ENCODE results near the gene ANKRD29. TPM values are rescaled to one million over a fixed set of nuclear protein-coding genes. Genes with fewer than 3 reads are reported as not detected.
A peak's percentile ranks its signal among the peaks of the same experiment; 100 is the strongest.

Gene ANKRD29
- total RNA-seq, 1 donor from 2014 or later, result not detected

GRCh38 chr18:23694637-23695430, 32.1 kb upstream of the ANKRD29 start:
- intact Hi-C loops (cut with micrococcal nuclease), result no loop called here

GRCh38 chr18:23693846-23694245, 31.1 kb upstream of the ANKRD29 start:
- intact Hi-C loops (cut with micrococcal nuclease), result no loop called here
- DNase-seq, result no peak
- H3K27me3 Mint-ChIP-seq, result peaks cover 37% of the 10 kb centered on the region
- peaks cover 5% of the 10 kb centered on the region for H3K4me1 Mint-ChIP-seq
- no peaks in the 10 kb centered on the region for H3K9me3 Mint-ChIP-seq
- H3K4me3 Mint-ChIP-seq, result no peak overlapping the region
- no peak overlapping the region for H3K27ac Mint-ChIP-seq
- H3K36me3 Mint-ChIP-seq (ENCODE audit: low read depth), result no peaks in the 10 kb centered on the region

More at GRCh38 chr18:23694637-23695430, 32.1 kb upstream of the ANKRD29 start:
- no peak for DNase-seq
- no peaks in the 10 kb centered on the region for H3K9me3 Mint-ChIP-seq
- no peak overlapping the region for H3K4me3 Mint-ChIP-seq
- H3K27me3 Mint-ChIP-seq, result peaks cover 36% of the 10 kb centered on the region
- H3K4me1 Mint-ChIP-seq, result peaks cover 3% of the 10 kb centered on the region
- no peaks in the 10 kb centered on the region for H3K36me3 Mint-ChIP-seq (ENCODE audit: low read depth)
- H3K27ac Mint-ChIP-seq, result no peak overlapping the region

- intact Hi-C loops (cut with micrococcal nuclease), result no loop called here
- no peak for DNase-seq
- Mint-ChIP-seq H3K4me1 (peaks cover 7% of the 10 kb centered on the region), H3K27me3 (peaks cover 61% of the 10 kb centered on the region), H3K9me3 (no peaks in the 10 kb centered on the region), H3K36me3 (ENCODE audit: low read depth) (no peaks in the 10 kb centered on the region), H3K4me3 (peak overlapping the region; percentile 49), H3K27ac (no peak overlapping the region)
These were observed 27.9 kb upstream of the ANKRD29 start for GRCh38 chr18:23690505-23691068.

GRCh38 chr18:23689616-23690504, 27.1 kb upstream of the ANKRD29 start:
- DNase-seq, result peak; percentile 61
- Mint-ChIP-seq H3K9me3 (no peaks in the 10 kb centered on the region), H3K36me3 (ENCODE audit: low read depth) (no peaks in the 10 kb centered on the region), H3K27me3 (peaks cover 59% of the 10 kb centered on the region), H3K4me1 (peaks cover 7% of the 10 kb centered on the region), H3K4me3 (peak overlapping the region; percentile 49), H3K27ac (no peak overlapping the region)
- intact Hi-C loops (cut with micrococcal nuclease), result no loop called here

GRCh38 chr18:23689031-23689615, 26.4 kb upstream of the ANKRD29 start, which contains the start of gene LAMA3:
LAMA3 (plus strand) TSS chr18:23689453; CDS start chr18:23689684, 231 bp downstream.
- Mint-ChIP-seq H3K4me1 (peaks cover 7% of the 10 kb centered on the region), H3K27ac (no peak within 1 kb of the TSS), H3K36me3 (ENCODE audit: low read depth) (no peaks in the 10 kb centered on the region), H3K9me3 (no peaks in the 10 kb centered on the region), H3K27me3 (peaks cover 60% of the 10 kb centered on the region), H3K4me3 (peak within 1 kb of the TSS; percentile 65)
- peak; percentile 78 for DNase-seq
- intact Hi-C loops (cut with micrococcal nuclease), result no loop called here

GRCh38 chr18:23688528-23688927, 25.8 kb upstream of the ANKRD29 start:
- H3K4me1 Mint-ChIP-seq, result peaks cover 7% of the 10 kb centered on the region
- H3K4me3 Mint-ChIP-seq, result no peak overlapping the region
- no peaks in the 10 kb centered on the region for H3K36me3 Mint-ChIP-seq (ENCODE audit: low read depth)
- H3K9me3 Mint-ChIP-seq, result no peaks in the 10 kb centered on the region
- DNase-seq, result no peak
- intact Hi-C loops (cut with micrococcal nuclease), result no loop called here
- H3K27me3 Mint-ChIP-seq, result peaks cover 57% of the 10 kb centered on the region
- no peak overlapping the region for H3K27ac Mint-ChIP-seq

GRCh38 chr18:23684515-23685197, 21.9 kb upstream of the ANKRD29 start:
- no peak for DNase-seq
- intact Hi-C loops (cut with micrococcal nuclease), result no loop called here
- no peaks in the 10 kb centered on the region for H3K36me3 Mint-ChIP-seq (ENCODE audit: low read depth)
- H3K4me3 Mint-ChIP-seq, result no peak overlapping the region
- peaks cover 64% of the 10 kb centered on the region for H3K27me3 Mint-ChIP-seq
- H3K9me3 Mint-ChIP-seq, result no peaks in the 10 kb centered on the region
- no peak overlapping the region for H3K27ac Mint-ChIP-seq
- H3K4me1 Mint-ChIP-seq, result peaks cover 4% of the 10 kb centered on the region

- no peak for DNase-seq
- Mint-ChIP-seq H3K27me3 (peaks cover 67% of the 10 kb centered on the region), H3K4me1 (peaks cover under 1% of the 10 kb centered on the region), H3K9me3 (no peaks in the 10 kb centered on the region), H3K27ac (no peak overlapping the region), H3K4me3 (no peak overlapping the region), H3K36me3 (ENCODE audit: low read depth) (no peaks in the 10 kb centered on the region)
- intact Hi-C loops (cut with micrococcal nuclease), result no loop called here
These were observed 21.0 kb upstream of the ANKRD29 start for GRCh38 chr18:23683671-23684070.

GRCh38 chr18:23683155-23683554, 20.4 kb upstream of the ANKRD29 start:
- Mint-ChIP-seq H3K4me1 (no peaks in the 10 kb centered on the region), H3K9me3 (no peaks in the 10 kb centered on the region), H3K4me3 (no peak overlapping the region), H3K27ac (no peak overlapping the region), H3K36me3 (ENCODE audit: low read depth) (no peaks in the 10 kb centered on the region), H3K27me3 (peaks cover 64% of the 10 kb centered on the region)
- intact Hi-C loops (cut with micrococcal nuclease), result no loop called here
- DNase-seq, result no peak

- H3K9me3 Mint-ChIP-seq, result no peaks in the 10 kb centered on the region
- H3K4me3 Mint-ChIP-seq, result no peak overlapping the region
- peaks cover 60% of the 10 kb centered on the region for H3K27me3 Mint-ChIP-seq
- no peaks in the 10 kb centered on the region for H3K4me1 Mint-ChIP-seq
- no peaks in the 10 kb centered on the region for H3K36me3 Mint-ChIP-seq (ENCODE audit: low read depth)
- intact Hi-C loops (cut with micrococcal nuclease), result no loop called here
- no peak for DNase-seq
- no peak overlapping the region for H3K27ac Mint-ChIP-seq
These were observed 19.8 kb upstream of the ANKRD29 start for GRCh38 chr18:23682472-23682871.

- no peaks in the 10 kb centered on the region for H3K4me1 Mint-ChIP-seq
- no peak overlapping the region for H3K4me3 Mint-ChIP-seq
- no peaks in the 10 kb centered on the region for H3K9me3 Mint-ChIP-seq
- H3K27me3 Mint-ChIP-seq, result peaks cover 60% of the 10 kb centered on the region
- intact Hi-C loops (cut with micrococcal nuclease), result no loop called here
- no peak for DNase-seq
- no peak overlapping the region for H3K27ac Mint-ChIP-seq
- no peaks in the 10 kb centered on the region for H3K36me3 Mint-ChIP-seq (ENCODE audit: low read depth)
These were observed 19.3 kb upstream of the ANKRD29 start for GRCh38 chr18:23682045-23682444.

GRCh38 chr18:23675896-23676295, 13.2 kb upstream of the ANKRD29 start:
- intact Hi-C loops (cut with micrococcal nuclease), result no loop called here
- Mint-ChIP-seq H3K36me3 (ENCODE audit: low read depth) (no peaks in the 10 kb centered on the region), H3K4me3 (no peak overlapping the region), H3K27me3 (peaks cover 34% of the 10 kb centered on the region), H3K4me1 (no peaks in the 10 kb centered on the region), H3K27ac (no peak overlapping the region), H3K9me3 (no peaks in the 10 kb centered on the region)
- no peak for DNase-seq

- Mint-ChIP-seq H3K9me3 (no peaks in the 10 kb centered on the region), H3K27ac (no peak overlapping the region), H3K36me3 (ENCODE audit: low read depth) (no peaks in the 10 kb centered on the region), H3K27me3 (peaks cover 29% of the 10 kb centered on the region), H3K4me3 (no peak overlapping the region), H3K4me1 (no peaks in the 10 kb centered on the region)
- intact Hi-C loops (cut with micrococcal nuclease), result no loop called here
- no peak for DNase-seq
These were observed 12.5 kb upstream of the ANKRD29 start for GRCh38 chr18:23675236-23675635.

All from activated CD4-positive, alpha-beta T cell treated with anti-CD3 and anti-CD28 coated beads, Interleukin-2, amount 10 ng/mL, durations not matched to agents 24 days and 14 days (primary cell).